ENCODE measurements around the gene PSMD2. TPM values are rescaled to one million over a fixed set of nuclear protein-coding genes. Genes with fewer than 3 reads are reported as not detected.

Gene PSMD2
- total RNA-seq, 1 donor from 2014 or later, result 210 TPM

- ChIA-PET CTCF (no interaction called here), POLR2A (no interaction called here)
- Mint-ChIP-seq H3K4me1 (no peaks in the 10 kb centered on the region), H3K9me3 (no peaks in the 10 kb centered on the region), H3K4me3 (no peak overlapping the region), H3K27me3 (no peaks in the 10 kb centered on the region), H3K36me3 (ENCODE audit: low read depth) (peaks cover 55% of the 10 kb centered on the region), H3K27ac (no peak overlapping the region)
- no peak for TF ChIP-seq CTCF (IDR thresholded peaks at IDR 0.05)
- DNase-seq, result no peak
- intact Hi-C loops (cut with micrococcal nuclease), result no loop called here
- ATAC-seq (ENCODE audit: low read depth), result no peak
Measured at GRCh38 chr3:184308744-184309143, 9.7 kb downstream of the PSMD2 start.

- Mint-ChIP-seq H3K27me3 (no peaks in the 10 kb centered on the region), H3K4me1 (peaks cover 13% of the 10 kb centered on the region), H3K27ac (no peak overlapping the region), H3K36me3 (ENCODE audit: low read depth) (peaks cover 34% of the 10 kb centered on the region), H3K9me3 (no peaks in the 10 kb centered on the region), H3K4me3 (no peak overlapping the region)
- ChIA-PET POLR2A (no interaction called here), CTCF (no interaction called here)
- no peak for DNase-seq
- TF ChIP-seq CTCF (IDR thresholded peaks at IDR 0.05), result no peak
- ATAC-seq (ENCODE audit: low read depth), result no peak
- intact Hi-C loops (cut with micrococcal nuclease), result no loop called here
Measured at GRCh38 chr3:184311633-184312032, 12.6 kb downstream of the PSMD2 start.

GRCh38 chr3:184314363-184314699 is 15.3 kb downstream of the PSMD2 start, which contains the start of gene EIF4G1:
Gene EIF4G1 (plus strand): TSS chr3:184314606. CDS start chr3:184315797, 1,191 bp downstream.
- TF ChIP-seq CTCF (IDR thresholded peaks at IDR 0.05), result no peak
- ATAC-seq (ENCODE audit: low read depth) (peak; percentile 86), DNase-seq (peak; percentile 92)
- ChIA-PET CTCF (no interaction called here), POLR2A (no interaction called here)
- intact Hi-C loops (cut with micrococcal nuclease), result loop anchor here (1.0 to 2.0 kb wide), 7 partner anchors 15 to 678 kb away; partner anchors contain the start of genes AP2M1, EEF1AKMT4, EIF2B5 and PSMD2
- Mint-ChIP-seq H3K27ac (peak within 1 kb of the TSS; percentile 88), H3K36me3 (ENCODE audit: low read depth) (peaks cover 28% of the 10 kb centered on the region), H3K9me3 (no peaks in the 10 kb centered on the region), H3K4me3 (peak within 1 kb of the TSS; percentile 86), H3K4me1 (peaks cover 28% of the 10 kb centered on the region), H3K27me3 (no peaks in the 10 kb centered on the region)

GRCh38 chr3:184314700-184315542 is 15.9 kb downstream of the PSMD2 start:
- H3K4me1 Mint-ChIP-seq, result peaks cover 28% of the 10 kb centered on the region
- H3K9me3 Mint-ChIP-seq, result no peaks in the 10 kb centered on the region
- H3K36me3 Mint-ChIP-seq (ENCODE audit: low read depth), result peaks cover 31% of the 10 kb centered on the region
- H3K4me3 Mint-ChIP-seq, result peak overlapping the region; percentile 86
- ChIA-PET CTCF (no interaction called here), POLR2A (interaction anchor here (0.6 to 1.1 kb wide), 7 partner anchors 9 to 943 kb away, joined by 3 read pairs; no protein-coding TSS in a partner anchor)
- DNase-seq, result peak; percentile 63
- H3K27me3 Mint-ChIP-seq, result no peaks in the 10 kb centered on the region
- ATAC-seq (ENCODE audit: low read depth), result peak; percentile 47
- peak overlapping the region; percentile 88 for H3K27ac Mint-ChIP-seq
- intact Hi-C loops (cut with micrococcal nuclease), result loop anchor here (1.0 to 2.0 kb wide), 8 partner anchors 16 to 678 kb away; partner anchors contain the start of genes AP2M1, EEF1AKMT4, EIF2B5 and PSMD2
- no peak for TF ChIP-seq CTCF (IDR thresholded peaks at IDR 0.05)

- TF ChIP-seq CTCF (IDR thresholded peaks at IDR 0.05), result no peak
- DNase-seq, result no peak
- Mint-ChIP-seq H3K27me3 (no peaks in the 10 kb centered on the region), H3K9me3 (no peaks in the 10 kb centered on the region), H3K27ac (peak overlapping the region; percentile 88), H3K4me1 (peaks cover 28% of the 10 kb centered on the region), H3K36me3 (ENCODE audit: low read depth) (peaks cover 33% of the 10 kb centered on the region), H3K4me3 (peak overlapping the region; percentile 86)
- ChIA-PET CTCF (interaction anchor here (1.4 kb wide), 1 partner anchor 27 kb away, joined by 3 read pairs; no protein-coding TSS in a partner anchor), POLR2A (interaction anchor here (0.7 to 1.1 kb wide), 6 partner anchors 10 to 45 kb away, joined by 3 read pairs; no protein-coding TSS in a partner anchor)
- intact Hi-C loops (cut with micrococcal nuclease), result loop anchor here (1.0 to 2.0 kb wide), 3 partner anchors 20 to 679 kb away; partner anchors contain the start of gene EIF2B5
- ATAC-seq (ENCODE audit: low read depth), result peak; percentile 2
Measured at GRCh38 chr3:184315543-184315867, 16.5 kb downstream of the PSMD2 start.
